Keratinocyte (primary cell): ENCODE measurements around the gene DLG2. TPM values are rescaled to one million over a fixed set of nuclear protein-coding genes. Genes with fewer than 3 reads are reported as not detected.

Source experiments
- DNase-seq: peaks from one replicate; pipeline ENCODE4 v3.0.0-alpha.2; 2011; ENCODE audit warnings: low read depth, missing footprints, low spot score
- FAIRE-seq: peaks from 2 replicates; lab custom pipeline; 2011; peaks lifted over from hg19 to GRCh38; lab: Jason Lieb, UNC
- H2AFZ ChIP-seq: 2 replicates; pipeline ENCODE4 v1.6.0; 2012; ENCODE audit warnings: low read length, control low read depth, inconsistent platforms; ENCODE audit not compliant: control insufficient read depth
- H3K27ac ChIP-seq: 2 replicates; pipeline ENCODE4 v1.5.1; 2011; ENCODE audit warnings: low read length; ENCODE audit not compliant: control insufficient read depth, insufficient read depth
- H3K27me3 ChIP-seq: 3 replicates; pipeline ENCODE4 v1.6.0; 2011; ENCODE audit warnings: low read length; ENCODE audit not compliant: control insufficient read depth, insufficient read depth; ENCODE audit errors: extremely low read depth
- H3K36me3 ChIP-seq, 2 experiments: 2 replicates in 1 of 2; 3 replicates in 1 of 2; pipeline ENCODE4 v1.5.1; 2011; ENCODE audit warnings: low read length in 2 of 2, mild to moderate bottlenecking in 1 of 2; ENCODE audit not compliant: control insufficient read depth in 2 of 2, insufficient read depth in 2 of 2; ENCODE audit errors: extremely low read depth in 1 of 2
- H3K4me1 ChIP-seq: 3 replicates; pipeline ENCODE4 v1.5.1; 2011; ENCODE audit warnings: low read length; ENCODE audit not compliant: control insufficient read depth, insufficient read depth; ENCODE audit errors: extremely low read depth
- H3K4me2 ChIP-seq: 3 replicates; pipeline ENCODE4 v1.6.0; 2011; ENCODE audit warnings: low read depth, low read length; ENCODE audit not compliant: control insufficient read depth, insufficient read depth; ENCODE audit errors: extremely low read depth
- H3K4me3 ChIP-seq, 3 experiments: fragments of 200-600 bp in 1 of 3; sonication (generic) in 1 of 3; 2 replicates in 2 of 3; 3 replicates in 1 of 3; pipeline ENCODE4 v1.5.1; 2011 to 2016; ENCODE audit warnings: low read length in 3 of 3, mild to moderate bottlenecking in 3 of 3, control low read depth in 2 of 3, inconsistent platforms in 1 of 3, low read depth in 1 of 3, mixed read lengths in 1 of 3, mixed run types in 1 of 3, moderate library complexity in 1 of 3; ENCODE audit not compliant: control insufficient read depth in 2 of 3, insufficient read depth in 2 of 3; ENCODE audit errors: extremely low read depth in 1 of 3
- H3K79me2 ChIP-seq: 2 replicates; pipeline ENCODE4 v1.6.0; 2012; ENCODE audit warnings: low read length; ENCODE audit not compliant: control insufficient read depth, insufficient read depth
- H3K9ac ChIP-seq: 3 replicates; pipeline ENCODE4 v1.6.0; 2011; ENCODE audit warnings: low read length; ENCODE audit not compliant: control insufficient read depth, insufficient read depth; ENCODE audit errors: extremely low read depth
- H3K9me1 ChIP-seq: 3 replicates; pipeline ENCODE4 v1.6.0; 2011; ENCODE audit warnings: low read length; ENCODE audit not compliant: control insufficient read depth, insufficient read depth; ENCODE audit errors: extremely low read depth
- H3K9me3 ChIP-seq: 2 replicates; pipeline ENCODE4 v1.5.1; 2012; ENCODE audit warnings: low read depth, low read length; ENCODE audit not compliant: control insufficient read depth
- H4K20me1 ChIP-seq: 3 replicates; pipeline ENCODE4 v1.6.0; 2011; ENCODE audit warnings: low read length; ENCODE audit not compliant: control insufficient read depth, insufficient read depth; ENCODE audit errors: extremely low read depth
- CTCF ChIP-seq, 3 experiments: IDR thresholded peaks in 1 of 3; conservative IDR thresholded peaks in 1 of 3; optimal IDR thresholded peaks in 1 of 3; 2 replicates in 2 of 3; 3 replicates in 1 of 3; pipeline versions ENCODE3 to v1.5.1; 2011; ENCODE audit warnings: low read length in 3 of 3, mild to moderate bottlenecking in 3 of 3, moderate library complexity in 2 of 3, control low read depth in 1 of 3, inconsistent platforms in 1 of 3; ENCODE audit not compliant: insufficient read depth in 2 of 3; ENCODE audit errors: extremely low read depth in 1 of 3
- EZH2 ChIP-seq: IDR thresholded peaks from one replicate; pipeline ENCODE4 v1.6.1; 2012; ENCODE audit warnings: inconsistent platforms, mild to moderate bottlenecking, low read length, moderate library complexity
- dilution Hi-C: fragments of 300-500 bp; cut with MboI; formaldehyde crosslinking; loops from one replicate; pipeline ENCODE4 v1.7.0; 2020; ENCODE audit warnings: low sequenced_read_pairs; ENCODE audit not compliant: extremely low pct_ligation_motif_present
- polyA plus RNA-seq, 5 experiments: library from polyadenylated mRNA; depleted of rRNA in 3 of 5; stranded (reverse) in 3 of 5; stranded (forward) in 1 of 5; unstranded in 1 of 5; fragments of >200 nt; gene quantifications; 1 replicate in 1 of 5; 2 replicates in 3 of 5; 3 replicates in 1 of 5; pipeline versions ENCODE4 v1.2.1 to v1.2.3, GENCODE V29; 2011 to 2012; ENCODE audit warnings: missing spikeins in 2 of 5, low read depth in 1 of 5, low replicate concordance in 1 of 5

DLG2 gene
- polyA plus RNA-seq, 1 donor (not counting 4 experiments of a cell fraction or from before 2014, with no cell fraction given), result 0.55 TPM

- dilution Hi-C loops, result no loop called here
- no peaks in the 10 kb centered on the region for H3K9me1 ChIP-seq
- no peak overlapping the region for H3K9ac ChIP-seq
- FAIRE-seq (no peak), DNase-seq (no peak)
- no peak overlapping the region for H3K4me3 ChIP-seq
- no peaks in the 10 kb centered on the region for H4K20me1 ChIP-seq
- TF ChIP-seq EZH2 (no peak), CTCF (optimal IDR thresholded peaks at IDR 0.05 in 1 of 3, IDR thresholded peaks at IDR 0.05 in 1 of 3, conservative IDR thresholded peaks at IDR 0.05 in 1 of 3; ENCODE audit: extremely low read depth in 1 of 3, insufficient read depth in 2 of 3, low read length in 3 of 3) (peak; percentile 50 to 89 (median 71))
- H3K4me1 ChIP-seq, result no peaks in the 10 kb centered on the region
- H3K9me3 ChIP-seq, result no peaks in the 10 kb centered on the region
- peaks cover 4% of the 10 kb centered on the region for H3K27me3 ChIP-seq
- no peak overlapping the region for H2AFZ ChIP-seq
- H3K36me3 ChIP-seq, result no peaks in the 10 kb centered on the region
- H3K79me2 ChIP-seq, result no peaks in the 10 kb centered on the region
- H3K4me2 ChIP-seq, result no peak overlapping the region
- no peak overlapping the region for H3K27ac ChIP-seq
Observed at GRCh38 chr11:84714316-84714780, 912.8 kb downstream of the DLG2 start.

- Histone ChIP-seq H2AFZ (no peak overlapping the region), H3K9me1 (no peaks in the 10 kb centered on the region), H3K9me3 (no peaks in the 10 kb centered on the region), H3K36me3 (no peaks in the 10 kb centered on the region), H3K4me2 (no peak overlapping the region), H3K79me2 (no peaks in the 10 kb centered on the region), H3K27ac (no peak overlapping the region), H3K27me3 (no peaks in the 10 kb centered on the region), H4K20me1 (no peaks in the 10 kb centered on the region), H3K9ac (no peak overlapping the region), H3K4me1 (no peaks in the 10 kb centered on the region), H3K4me3 (no peak overlapping the region)
- DNase-seq (no peak), FAIRE-seq (no peak)
- TF ChIP-seq CTCF (optimal IDR thresholded peaks at IDR 0.05 in 1 of 3, IDR thresholded peaks at IDR 0.05 in 1 of 3, conservative IDR thresholded peaks at IDR 0.05 in 1 of 3; ENCODE audit: extremely low read depth in 1 of 3, insufficient read depth in 2 of 3, low read length in 3 of 3) (no peak), EZH2 (no peak)
- dilution Hi-C loops, result no loop called here
Observed at GRCh38 chr11:84691830-84692229, 935.3 kb downstream of the DLG2 start.
